ENCODE measurements around the gene EPN1. TPM values are rescaled to one million over a fixed set of nuclear protein-coding genes. Genes with fewer than 3 reads are reported as not detected.

EPN1 gene
- total RNA-seq, 1 donor from 2014 or later: 151 TPM

DNA sequence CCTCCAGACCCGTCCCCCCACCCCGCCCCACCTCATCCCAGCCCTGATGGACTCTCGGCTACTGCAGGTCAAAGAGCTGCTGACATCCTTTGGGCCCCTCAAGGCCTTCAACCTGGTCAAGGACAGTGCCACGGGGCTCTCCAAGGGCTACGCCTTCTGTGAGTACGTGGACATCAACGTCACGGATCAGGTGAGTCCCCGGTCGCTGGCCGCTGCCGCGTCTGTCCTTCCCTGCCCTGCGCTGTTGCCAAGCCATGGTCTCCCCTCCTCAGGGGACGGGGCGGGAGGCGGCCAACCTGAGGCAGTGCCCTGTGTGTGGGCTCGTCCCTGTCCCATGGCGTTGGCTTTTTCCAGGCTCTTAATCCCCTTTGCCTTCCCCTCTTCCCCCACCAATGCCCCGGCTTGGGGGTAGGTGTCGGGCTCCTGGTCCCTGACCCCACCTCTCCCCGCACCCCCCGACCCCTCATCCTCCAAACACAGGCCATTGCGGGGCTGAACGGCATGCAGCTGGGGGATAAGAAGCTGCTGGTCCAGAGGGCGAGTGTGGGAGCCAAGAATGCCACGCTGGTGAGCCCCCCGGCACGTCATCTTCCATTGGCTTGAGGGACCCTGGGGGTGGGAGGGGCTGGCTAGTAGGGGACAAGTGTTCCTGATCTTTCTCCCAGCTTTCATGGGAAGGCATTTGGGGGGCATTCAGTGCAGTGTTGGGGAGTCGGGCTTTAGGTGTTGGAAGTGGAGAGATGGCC, 6.2 kb upstream of the EPN1 start:
- H3K4me3 ChIP-seq (ENCODE audit: low read depth, low read length): no peak overlapping the region
- DNase-seq (ENCODE audit: low read depth): no peak
- TF ChIP-seq CTCF (conservative IDR thresholded peaks at IDR 0.05; ENCODE audit: low read depth, low read length): no peak

DNA sequence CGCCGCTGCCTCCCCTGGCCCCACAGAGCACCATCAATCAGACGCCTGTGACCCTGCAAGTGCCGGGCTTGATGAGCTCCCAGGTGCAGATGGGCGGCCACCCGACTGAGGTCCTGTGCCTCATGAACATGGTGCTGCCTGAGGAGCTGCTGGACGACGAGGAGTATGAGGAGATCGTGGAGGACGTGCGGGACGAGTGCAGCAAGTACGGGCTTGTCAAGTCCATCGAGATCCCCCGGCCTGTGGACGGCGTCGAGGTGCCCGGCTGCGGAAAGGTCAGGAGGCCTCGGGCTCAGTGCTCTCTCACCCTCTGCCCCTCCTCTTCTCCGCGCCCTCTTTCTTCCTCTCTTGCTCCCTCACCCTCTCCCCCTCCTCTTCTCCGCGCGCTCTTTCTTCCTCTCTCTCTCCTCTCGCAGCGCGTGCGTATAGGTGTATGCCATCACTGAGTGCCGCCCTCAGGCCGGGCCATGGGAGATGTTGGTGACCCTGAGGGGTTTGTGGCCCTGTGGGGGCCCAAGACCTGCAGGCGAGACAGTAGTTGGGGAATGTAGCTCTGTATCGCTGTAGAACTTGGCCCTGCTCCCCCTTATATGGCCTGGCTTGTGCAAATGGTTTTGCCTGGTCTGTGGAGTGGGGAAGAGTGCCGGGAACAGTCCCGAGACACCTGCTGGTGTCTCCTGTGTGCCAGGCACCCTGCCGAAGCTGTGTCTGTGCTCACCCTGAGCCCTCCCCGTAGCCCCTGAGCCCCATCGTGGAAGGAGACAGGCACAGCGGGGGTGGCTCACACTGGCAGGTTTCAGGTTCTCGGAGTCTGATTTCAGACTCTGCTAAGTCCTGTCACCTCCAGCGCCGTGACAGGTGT, 5.4 kb upstream of the EPN1 start:
- DNase-seq (ENCODE audit: low read depth): no peak

DNA sequence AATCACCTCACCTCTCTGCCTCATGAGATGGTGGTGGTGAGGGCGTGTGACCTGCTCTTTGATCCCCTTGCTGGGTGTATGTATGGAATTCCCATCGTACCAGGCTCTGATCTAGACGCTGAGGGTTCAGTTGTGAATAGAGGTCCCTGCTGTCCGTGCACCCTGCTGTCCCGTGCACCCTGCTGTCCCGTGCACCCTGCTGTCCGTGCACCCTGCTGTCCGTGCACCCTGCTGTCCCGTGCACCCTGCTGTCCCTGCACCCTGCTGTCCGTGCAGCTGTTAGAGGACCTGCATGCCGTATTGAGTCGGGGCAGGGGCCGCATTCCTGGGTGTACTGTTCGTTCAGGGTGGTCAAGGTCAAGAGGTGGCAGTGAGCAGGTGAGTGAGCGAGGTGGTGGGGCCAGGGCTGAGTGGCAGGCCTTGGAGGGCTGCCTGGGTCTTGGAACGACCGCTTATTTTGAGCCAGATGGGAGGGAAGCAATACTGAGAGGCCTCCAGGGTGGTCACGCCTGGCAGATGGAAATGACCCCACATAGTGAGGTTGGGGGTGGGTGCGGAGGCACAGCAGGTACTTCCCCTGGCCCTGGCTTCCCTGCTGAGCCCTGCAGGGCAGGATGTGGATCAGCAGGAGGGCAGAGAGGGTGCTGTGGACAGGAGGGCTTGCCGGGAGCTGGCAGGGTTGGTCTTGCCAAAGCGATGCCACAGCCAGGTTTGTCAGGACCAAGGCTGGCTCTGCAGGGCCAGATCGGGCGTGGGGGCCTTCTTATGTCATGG, 4.6 kb upstream of the EPN1 start:
- TF ChIP-seq CTCF (conservative IDR thresholded peaks at IDR 0.05; ENCODE audit: low read depth, low read length): no peak
- no peak for DNase-seq (ENCODE audit: low read depth)
- no peak overlapping the region for H3K4me3 ChIP-seq (ENCODE audit: low read depth, low read length)

More for the DNA sequence above, 5.4 kb upstream of the EPN1 start:
- TF ChIP-seq CTCF (conservative IDR thresholded peaks at IDR 0.05; ENCODE audit: low read depth, low read length): no peak
- no peak overlapping the region for H3K4me3 ChIP-seq (ENCODE audit: low read depth, low read length)

DNA sequence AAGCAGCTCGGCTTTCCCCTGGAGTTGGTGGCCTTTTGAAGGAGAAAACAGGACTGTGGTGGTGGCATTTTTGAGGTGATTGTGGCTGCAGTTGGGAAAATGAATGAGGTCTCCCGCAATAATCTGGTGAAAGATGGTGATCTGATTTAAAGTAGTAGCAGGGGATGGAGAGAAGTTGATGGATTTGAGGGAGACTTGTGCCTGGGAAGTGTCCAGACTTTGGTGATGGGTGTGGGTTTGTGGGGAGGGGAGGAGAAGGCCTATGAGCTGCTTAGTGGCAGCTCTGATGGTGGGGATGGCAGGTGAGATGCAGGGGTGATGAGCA, 4.0 kb upstream of the EPN1 start:
- no peak for DNase-seq (ENCODE audit: low read depth)
- no peak for TF ChIP-seq CTCF (conservative IDR thresholded peaks at IDR 0.05; ENCODE audit: low read depth, low read length)
- no peak overlapping the region for H3K4me3 ChIP-seq (ENCODE audit: low read depth, low read length)

DNA sequence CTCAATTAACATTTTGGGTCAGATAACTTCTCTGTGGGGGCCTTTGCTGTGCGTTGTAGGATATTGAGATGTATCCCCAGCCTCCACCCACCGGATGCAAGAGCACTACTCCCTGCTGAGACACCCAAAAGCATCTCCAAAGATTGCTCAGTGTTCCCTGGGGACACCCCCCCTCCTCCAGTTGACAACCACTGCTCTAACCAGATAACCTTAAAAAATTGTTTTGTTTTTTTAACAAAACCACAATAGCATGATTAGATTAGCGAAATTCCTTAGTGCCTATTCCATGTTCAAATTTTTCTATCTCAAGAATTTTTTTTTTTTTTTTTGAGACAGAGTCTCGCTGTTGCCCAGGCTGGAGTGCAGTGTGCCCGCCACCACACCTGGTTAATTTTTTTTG, 2.6 kb upstream of the EPN1 start:
- H3K4me3 ChIP-seq (ENCODE audit: low read depth, low read length): no peak overlapping the region
- no peak for TF ChIP-seq CTCF (conservative IDR thresholded peaks at IDR 0.05; ENCODE audit: low read depth, low read length)
- no peak for DNase-seq (ENCODE audit: low read depth)

DNA sequence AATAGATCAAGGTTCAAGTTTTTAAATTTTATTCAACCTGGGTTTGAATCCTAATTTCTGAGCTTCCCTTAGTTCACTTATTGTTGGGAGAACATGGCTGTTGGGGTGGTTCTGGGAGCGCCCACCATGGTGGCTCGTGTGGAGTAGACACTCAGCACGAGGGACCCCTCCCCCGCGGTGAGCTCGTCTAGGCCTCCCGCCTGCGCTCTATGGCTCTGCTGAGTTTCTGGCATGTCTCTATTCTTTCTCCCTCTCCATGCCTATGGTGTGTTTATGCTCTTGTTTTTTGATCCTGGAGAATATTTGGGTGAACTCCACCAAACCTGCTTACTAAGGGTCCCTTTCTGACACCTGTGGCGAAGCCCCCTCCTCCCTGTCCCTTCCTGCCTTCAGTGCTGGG, 1.6 kb upstream of the EPN1 start:
- DNase-seq (ENCODE audit: low read depth): no peak
- TF ChIP-seq CTCF (conservative IDR thresholded peaks at IDR 0.05; ENCODE audit: low read depth, low read length): no peak
- H3K4me3 ChIP-seq (ENCODE audit: low read depth, low read length): no peak overlapping the region

Measured in epithelial cell of proximal tubule (primary cell).